CD4-positive, alpha-beta memory T cell (primary cell): ENCODE data around the gene USP49. TPM values are rescaled to one million over a fixed set of nuclear protein-coding genes. Genes with fewer than 3 reads are reported as not detected.
"Not testable (repeated sequence)": the region's sequence is repeated elsewhere in the genome, so short reads cannot be mapped to it uniquely, and the experiment has no call there.

Source experiments
- CTCF ChIA-PET: fragments of 350-600 bp; sonication (Branson Sonifier 250); formaldehyde crosslinking; loops from one replicate; lab custom pipeline; 2021; ENCODE audit warnings: inconsistent platforms; ENCODE audit not compliant: partially characterized antibody; lab: Charles Lee
- POLR2A ChIA-PET: fragments of 350-600 bp; sonication (Branson Sonifier 250); formaldehyde crosslinking; loops from one replicate; lab custom pipeline; 2021; ENCODE audit not compliant: partially characterized antibody; lab: Charles Lee
- DNase-seq, 5 donors: peaks; one replicate each; pipeline versions ENCODE4 v3.0.0 to v3.0.0-alpha.2; 2020 to 2022; ENCODE audit warnings: mixed read lengths in 1 of 5
- H3K27ac ChIP-seq: one replicate; pipeline ENCODE4 v1.7.0; 2013; ENCODE audit warnings: low read depth, low read length
- H3K27me3 ChIP-seq: 2 replicates; pipeline ENCODE4 v1.7.0; 2013; ENCODE audit warnings: mild to moderate bottlenecking, low read length, moderate library complexity; ENCODE audit not compliant: insufficient read depth
- H3K36me3 ChIP-seq: 2 replicates; pipeline ENCODE4 v1.7.0; 2013; ENCODE audit warnings: mild to moderate bottlenecking, low read length, moderate library complexity; ENCODE audit not compliant: insufficient read depth
- H3K4me1 ChIP-seq: 2 replicates; pipeline ENCODE4 v1.7.0; 2013; ENCODE audit warnings: mild to moderate bottlenecking, low read length, moderate library complexity; ENCODE audit not compliant: insufficient read depth
- H3K4me3 ChIP-seq, 2 donors: one replicate each; pipeline ENCODE4 v1.7.0; 2013; ENCODE audit warnings: low read length in 2 of 2, mild to moderate bottlenecking in 1 of 2
- H3K9me3 ChIP-seq, 2 donors: one replicate each; pipeline ENCODE4 v1.7.0; 2013; ENCODE audit warnings: low read length in 2 of 2, control low read depth in 1 of 2; ENCODE audit not compliant: control insufficient read depth in 1 of 2
- H3K27ac Mint-ChIP-seq, 7 donors: one replicate each; pipeline ENCODE4 v1.8.0; 2020 to 2021; ENCODE audit warnings: mixed read lengths in 7 of 7, mild to moderate bottlenecking in 6 of 7, inconsistent platforms in 3 of 7, moderate library complexity in 3 of 7
- H3K27me3 Mint-ChIP-seq, 2 donors: one replicate each; pipeline ENCODE4 v1.8.0; 2020 to 2021; ENCODE audit warnings: mixed read lengths in 2 of 2
- H3K36me3 Mint-ChIP-seq, 2 donors: one replicate each; pipeline ENCODE4 v1.8.0; 2020 to 2021; ENCODE audit warnings: mixed read lengths in 2 of 2, inconsistent platforms in 1 of 2, mild to moderate bottlenecking in 1 of 2
- H3K4me1 Mint-ChIP-seq, 4 donors: one replicate each; pipeline ENCODE4 v1.8.0; 2020 to 2021; ENCODE audit warnings: mixed read lengths in 4 of 4, mild to moderate bottlenecking in 1 of 4
- H3K4me3 Mint-ChIP-seq, 8 donors: one replicate each; pipeline ENCODE4 v1.8.0; 2020 to 2021; ENCODE audit warnings: mixed read lengths in 8 of 8, mild to moderate bottlenecking in 7 of 8, moderate library complexity in 6 of 8, inconsistent platforms in 3 of 8
- H3K9me3 Mint-ChIP-seq, 8 donors: one replicate each; pipeline ENCODE4 v1.8.0; 2020 to 2021; ENCODE audit warnings: mixed read lengths in 8 of 8, mild to moderate bottlenecking in 5 of 8, inconsistent platforms in 3 of 8, moderate library complexity in 1 of 8
- intact Hi-C: fragments of 100-400 bp; cut with micrococcal nuclease; formaldehyde crosslinking; loops from one replicate; pipeline ENCODE4 v1.15.1; 2023
- polyA plus RNA-seq, 2 donors: library from polyadenylated mRNA; unstranded; fragments of 300-500 nt; fragmentation: Illumina TruSeq; gene quantifications; one replicate each; pipeline ENCODE4 v1.2.3, GENCODE V29; 2021
- total RNA-seq, 2 experiments: library from RNA; stranded (reverse); gene quantifications; one replicate each; pipeline ENCODE4 v1.2.3, GENCODE V29; 2021

The USP49 gene
- total and polyA plus RNA-seq, 4 experiments from 2014 or later, result 0.18 to 2.4 (median 1.1) TPM

DNA sequence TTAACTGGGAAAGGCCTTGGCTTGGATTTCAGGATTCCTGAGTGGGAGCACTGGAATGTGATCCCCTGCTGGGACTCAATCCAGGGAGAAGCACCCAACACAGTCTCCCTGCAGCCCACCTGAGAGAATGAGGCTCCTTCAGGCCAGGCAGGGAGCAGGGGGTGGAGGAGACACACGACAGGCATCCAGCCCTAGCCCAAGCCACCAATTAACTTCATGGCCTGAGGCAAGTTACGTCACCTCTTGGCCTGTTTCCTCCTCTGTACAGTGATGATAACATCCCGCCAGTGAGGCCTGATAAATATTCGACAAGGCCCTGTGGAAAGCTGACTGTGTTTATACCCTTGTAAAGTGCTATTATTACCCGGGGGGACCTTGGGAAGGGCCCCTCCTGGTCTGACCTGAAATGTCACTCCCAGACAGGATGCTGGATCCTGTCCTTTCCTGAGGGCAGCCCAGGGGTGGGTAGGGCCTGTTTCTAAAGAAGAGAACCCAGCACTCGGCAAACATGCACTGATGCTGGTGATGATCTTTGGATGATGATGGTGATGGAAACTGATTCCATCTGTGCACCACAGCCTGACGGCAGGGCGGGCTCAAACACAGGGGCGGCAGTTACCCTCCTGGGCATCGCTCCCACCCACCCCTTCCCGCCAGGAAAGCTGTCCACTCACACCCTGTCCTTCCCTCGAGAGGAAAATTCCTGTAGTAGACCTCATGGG is 127.9 kb downstream of the USP49 start:
- H3K4me1 ChIP-seq, result no peaks in the 10 kb centered on the region
- Mint-ChIP-seq H3K9me3 (no peaks in the 10 kb centered on the region), H3K4me1 (no peaks in the 10 kb centered on the region), H3K27me3 (peaks cover 0 to 2% of the 10 kb centered on the region in 2 donors), H3K4me3 (no peak overlapping the region), H3K36me3 (peaks cover 8 to 19% of the 10 kb centered on the region in 2 donors), H3K27ac (no peak overlapping the region)
- ChIA-PET POLR2A (no interaction called here), CTCF (interaction anchor here (0.5 kb wide), 1 partner anchor 466 kb away, joined by 3 read pairs; no protein-coding TSS in a partner anchor)
- H3K9me3 ChIP-seq, result no peaks in the 10 kb centered on the region
- no peak overlapping the region for H3K4me3 ChIP-seq
- intact Hi-C loops, result no loop called here
- H3K36me3 ChIP-seq, result peaks cover 11% of the 10 kb centered on the region
- DNase-seq, result no peak
- no peaks in the 10 kb centered on the region for H3K27me3 ChIP-seq
- H3K27ac ChIP-seq, result no peak overlapping the region

- H3K36me3 Mint-ChIP-seq, H3K4me3 ChIP-seq, H3K27me3 ChIP-seq, H3K9me3 Mint-ChIP-seq, H3K4me1 Mint-ChIP-seq, H3K27me3 Mint-ChIP-seq, H3K27ac ChIP-seq, H3K4me3 Mint-ChIP-seq, H3K9me3 ChIP-seq, H3K4me1 ChIP-seq, CTCF ChIA-PET, DNase-seq, intact Hi-C loops, H3K36me3 ChIP-seq: not testable (repeated sequence)
- peak overlapping the region in 2 of 7 donors; percentile 22 to 49 for H3K27ac Mint-ChIP-seq
- POLR2A ChIA-PET, result interaction anchor here (0.8 kb wide), 1 partner anchor 21 kb away, joined by 3 read pairs; the partner anchor contains the start of gene TOMM6
Observed at GRCh38 chr6:41766043-41766664, 129.0 kb downstream of the USP49 start.

- intact Hi-C loops, result no loop called here
- Histone ChIP-seq H3K4me3 (no peak overlapping the region), H3K27me3 (no peaks in the 10 kb centered on the region), H3K36me3 (no peaks in the 10 kb centered on the region), H3K4me1 (no peaks in the 10 kb centered on the region), H3K27ac (no peak overlapping the region), H3K9me3 (no peaks in the 10 kb centered on the region)
- POLR2A ChIA-PET, result no interaction called here
- Mint-ChIP-seq H3K36me3 (peaks cover 0 to 3% of the 10 kb centered on the region in 2 donors), H3K4me3 (no peak overlapping the region), H3K27ac (no peak overlapping the region), H3K9me3 (no peaks in the 10 kb centered on the region), H3K27me3 (peaks cover 0 to 4% of the 10 kb centered on the region in 2 donors), H3K4me1 (no peaks in the 10 kb centered on the region)
- CTCF ChIA-PET, result interaction anchor here (1.2 kb wide), 1 partner anchor 161 kb away, joined by 3 read pairs; no protein-coding TSS in a partner anchor
- no peak for DNase-seq
Observed at GRCh38 chr6:41763470-41763869, 131.7 kb downstream of the USP49 start.

GRCh38 chr6:41759905-41760579 is 135.1 kb downstream of the USP49 start:
- Mint-ChIP-seq H3K4me3 (no peak overlapping the region), H3K27ac (no peak overlapping the region), H3K36me3 (no peaks in the 10 kb centered on the region), H3K4me1 (no peaks in the 10 kb centered on the region), H3K27me3 (peaks cover 0 to 4% of the 10 kb centered on the region in 2 donors), H3K9me3 (no peaks in the 10 kb centered on the region)
- DNase-seq, result no peak
- CTCF ChIA-PET, result no interaction called here
- H3K9me3 ChIP-seq, result no peaks in the 10 kb centered on the region
- intact Hi-C loops, result no loop called here
- no peaks in the 10 kb centered on the region for H3K36me3 ChIP-seq
- no peaks in the 10 kb centered on the region for H3K27me3 ChIP-seq
- no peak overlapping the region for H3K4me3 ChIP-seq
- H3K4me1 ChIP-seq, result no peaks in the 10 kb centered on the region
- POLR2A ChIA-PET, result no interaction called here
- no peak overlapping the region for H3K27ac ChIP-seq

- no peak overlapping the region for H3K27ac Mint-ChIP-seq
- peaks cover 0 to 4% of the 10 kb centered on the region in 2 donors for H3K27me3 Mint-ChIP-seq
- no peaks in the 10 kb centered on the region for H3K36me3 Mint-ChIP-seq
- intact Hi-C loops, result no loop called here
- H3K9me3 ChIP-seq, result no peaks in the 10 kb centered on the region
- no peak overlapping the region for H3K4me3 ChIP-seq
- DNase-seq, result no peak
- H3K4me1 ChIP-seq, result no peaks in the 10 kb centered on the region
- H3K27me3 ChIP-seq, result no peaks in the 10 kb centered on the region
- no peaks in the 10 kb centered on the region for H3K4me1 Mint-ChIP-seq
- no peaks in the 10 kb centered on the region for H3K9me3 Mint-ChIP-seq
- no peak overlapping the region for H3K4me3 Mint-ChIP-seq
- no peaks in the 10 kb centered on the region for H3K36me3 ChIP-seq
- ChIA-PET POLR2A (no interaction called here), CTCF (no interaction called here)
- H3K27ac ChIP-seq, result no peak overlapping the region
Observed at GRCh38 chr6:41759106-41759904, 135.9 kb downstream of the USP49 start.

DNA sequence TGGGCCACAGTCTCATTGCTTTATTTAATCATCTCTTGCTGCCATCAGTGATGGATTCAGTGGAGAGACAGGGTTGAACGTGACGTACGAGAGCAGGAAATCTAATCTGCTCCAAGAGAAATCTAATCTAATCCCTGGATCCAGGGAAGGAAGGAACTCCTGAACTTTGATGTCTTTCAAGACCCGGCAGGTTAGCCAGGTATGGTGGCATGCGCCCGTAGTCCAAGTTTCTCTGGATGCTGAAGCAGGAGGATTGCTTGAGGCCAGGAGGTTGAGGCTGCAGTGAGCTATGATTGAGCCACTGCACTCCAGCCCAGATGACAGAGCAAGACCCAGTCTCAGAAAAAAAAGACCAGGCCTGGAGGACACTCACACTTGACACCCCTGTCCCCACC is 136.5 kb downstream of the USP49 start:
- no peaks in the 10 kb centered on the region for H3K4me1 ChIP-seq
- H3K9me3 Mint-ChIP-seq, result no peaks in the 10 kb centered on the region
- no peak for DNase-seq
- peaks cover 0 to 4% of the 10 kb centered on the region in 2 donors for H3K27me3 Mint-ChIP-seq
- H3K36me3 Mint-ChIP-seq, result no peaks in the 10 kb centered on the region
- no peaks in the 10 kb centered on the region for H3K4me1 Mint-ChIP-seq
- intact Hi-C loops, result no loop called here
- H3K27ac Mint-ChIP-seq, result no peak overlapping the region
- ChIA-PET POLR2A (no interaction called here), CTCF (no interaction called here)
- no peaks in the 10 kb centered on the region for H3K9me3 ChIP-seq
- no peaks in the 10 kb centered on the region for H3K27me3 ChIP-seq
- H3K36me3 ChIP-seq, result no peaks in the 10 kb centered on the region
- no peak overlapping the region for H3K4me3 Mint-ChIP-seq
- H3K4me3 ChIP-seq, result no peak overlapping the region
- no peak overlapping the region for H3K27ac ChIP-seq
